Ecto neural progenitor cell (in vitro differentiated cells): Measurements from ENCODE around the gene DOCK8.

Experiments used
- DNase-seq: peaks from one replicate; pipeline ENCODE4 v3.0.0-alpha.2; 2018; ENCODE audit warnings: low spot score

DOCK8 gene

DNA sequence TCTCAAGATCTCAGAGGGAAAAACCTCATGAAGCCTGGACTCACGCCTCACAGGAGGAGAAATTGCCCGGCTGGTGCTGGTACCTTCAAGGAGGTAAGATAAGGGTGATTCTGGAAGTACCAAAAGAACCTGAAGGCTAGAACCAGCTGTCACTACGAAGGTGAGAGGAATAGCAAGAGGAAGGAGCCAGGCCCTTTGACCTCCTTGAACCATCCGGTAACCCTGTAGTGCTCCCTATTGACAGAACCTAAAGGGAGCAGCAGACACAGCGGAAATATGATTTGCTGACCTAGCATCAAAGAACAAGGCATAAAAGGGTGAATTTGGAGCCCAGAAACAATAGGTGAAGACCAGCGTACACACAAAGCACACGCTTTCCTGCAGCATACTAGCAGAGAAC lies 92.2 kb downstream of the DOCK8 start:
- no peak for DNase-seq

DNA sequence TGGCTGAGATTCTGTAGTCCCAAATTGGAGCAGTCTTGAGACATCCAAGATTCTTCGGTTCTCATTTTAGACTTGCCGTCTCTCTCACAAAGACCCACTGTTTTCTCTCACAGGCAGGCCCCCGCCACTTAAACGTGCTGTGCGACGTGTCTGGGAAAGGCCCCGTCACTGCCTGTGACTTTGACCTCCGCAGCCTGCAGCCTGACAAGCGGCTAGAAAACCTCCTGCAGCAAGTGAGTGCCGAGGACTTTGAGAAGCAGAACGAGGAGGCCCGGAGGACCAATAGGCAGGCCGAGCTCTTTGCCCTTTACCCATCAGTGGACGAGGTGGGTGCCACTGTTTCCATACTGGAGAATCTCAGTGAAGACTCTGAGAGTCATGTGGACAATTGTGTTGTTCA lies 97.2 kb downstream of the DOCK8 start:
- no peak for DNase-seq

DNA sequence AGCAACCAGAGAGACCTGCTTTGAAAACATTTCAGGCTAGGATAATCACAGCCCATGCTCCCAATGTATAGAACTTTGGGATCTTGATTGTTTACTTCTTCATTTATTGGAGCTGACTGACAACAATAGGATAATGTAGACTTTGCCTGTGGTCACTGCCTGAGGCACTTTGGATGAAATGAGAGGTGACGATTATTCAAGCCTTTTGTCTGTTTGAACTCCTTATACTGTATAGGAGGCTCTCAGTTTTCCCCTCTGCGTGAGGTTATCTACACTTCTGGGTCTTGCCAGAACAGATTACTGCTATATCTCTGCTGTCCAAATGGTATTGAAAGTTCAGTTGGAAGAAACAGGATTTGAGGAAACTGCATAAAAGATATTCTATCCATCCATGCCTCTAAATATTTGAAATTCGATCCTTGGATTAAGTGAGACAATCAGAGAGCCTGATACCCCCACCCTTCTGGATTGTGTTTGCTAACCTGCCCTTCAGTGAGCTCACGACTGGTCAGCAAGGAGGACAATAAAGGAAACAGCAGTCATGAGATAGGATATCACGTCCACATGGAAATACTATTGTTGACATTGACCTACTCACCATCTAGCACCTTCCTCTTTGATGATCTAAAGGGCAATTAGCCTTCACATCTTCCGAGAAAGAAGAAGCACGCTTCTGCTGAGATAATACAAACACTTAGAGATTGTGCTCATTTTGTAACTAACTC lies 98.1 kb downstream of the DOCK8 start:
- no peak for DNase-seq

DNA sequence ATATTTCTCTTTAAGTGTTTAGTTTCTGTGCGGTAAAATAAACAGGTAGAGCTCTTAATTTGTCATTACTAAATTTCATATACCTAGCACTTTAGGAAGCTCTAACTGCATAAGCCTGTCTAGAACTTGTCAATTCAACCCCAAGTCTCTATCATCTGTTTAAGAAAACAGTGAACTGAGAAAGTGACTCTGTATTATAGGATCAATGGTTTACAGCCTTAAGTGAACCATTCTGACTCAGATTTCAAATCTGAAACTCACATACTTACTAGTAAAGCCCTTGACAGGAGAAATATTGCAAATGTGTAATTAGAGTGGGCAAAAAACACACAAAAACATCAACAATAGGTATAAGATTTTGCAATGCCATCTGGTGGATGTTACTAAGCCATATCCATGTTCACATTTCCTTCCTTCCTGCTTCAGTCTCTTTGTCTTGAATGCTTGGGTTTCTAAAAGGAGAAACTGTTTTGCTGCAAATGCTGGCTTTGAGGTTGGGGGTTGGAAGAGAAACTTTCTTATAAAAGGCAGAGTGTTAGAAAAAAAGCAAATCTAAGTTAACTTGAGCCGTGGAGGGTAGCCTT lies 101.8 kb downstream of the DOCK8 start:
- DNase-seq = no peak

DNA sequence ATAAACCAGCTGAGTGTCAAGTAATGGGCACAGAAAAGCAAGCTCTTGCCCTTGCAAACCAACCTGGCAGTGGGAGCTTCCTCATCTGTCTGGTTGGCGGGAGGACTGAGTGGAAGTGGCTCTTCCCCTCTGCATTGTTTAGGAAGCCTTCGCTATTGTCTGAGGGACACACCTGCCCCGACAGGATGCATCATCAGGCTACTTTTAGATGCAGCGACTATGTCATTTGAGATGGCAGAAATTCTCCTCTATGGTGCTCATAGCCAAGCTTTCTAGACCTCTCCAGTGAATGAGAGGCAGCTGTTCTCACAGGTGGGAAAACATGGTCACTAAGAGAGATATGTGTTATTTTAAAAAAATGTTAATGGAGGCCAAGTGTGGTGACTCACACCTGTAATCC lies 104.0 kb downstream of the DOCK8 start:
- no peak for DNase-seq

DNA sequence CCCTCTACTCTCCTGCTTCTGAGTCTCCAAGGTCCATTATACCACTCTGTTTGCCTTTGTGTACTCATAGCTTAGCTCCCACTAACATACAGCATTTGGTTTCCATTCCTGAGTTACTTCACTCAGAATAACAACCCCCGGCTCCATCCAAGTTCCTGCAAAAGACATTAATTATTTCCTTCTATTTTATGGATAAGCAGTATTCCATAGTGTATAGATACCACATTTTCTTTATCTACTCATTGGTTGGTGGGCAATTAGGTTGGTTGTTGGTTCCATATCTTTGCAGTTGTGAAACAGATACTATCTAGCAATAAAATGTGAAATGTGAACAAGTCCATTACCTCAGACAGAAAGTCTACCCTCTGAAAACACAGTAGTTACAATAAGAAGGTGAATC lies 110.3 kb downstream of the DOCK8 start:
- DNase-seq = no peak

DNA sequence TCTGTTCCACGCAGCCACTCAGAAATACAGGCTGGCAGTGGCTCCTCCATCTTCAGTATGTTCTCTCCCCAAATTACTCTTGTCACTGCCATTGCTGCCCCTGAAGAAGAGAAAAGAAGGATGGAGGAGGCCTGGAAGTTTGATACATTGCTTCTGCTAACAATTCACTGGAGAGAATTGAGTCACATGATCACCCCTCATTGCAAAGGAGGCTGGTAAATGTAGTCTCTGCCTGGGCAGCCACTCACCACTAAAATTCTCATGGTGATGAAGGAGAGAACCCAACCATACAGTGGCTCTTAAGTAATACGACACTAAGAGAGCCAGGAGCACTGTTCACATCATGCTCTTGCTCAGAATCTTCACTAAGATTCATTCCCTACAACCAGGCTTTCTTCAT lies 112.0 kb downstream of the DOCK8 start:
- DNase-seq = no peak

DNA sequence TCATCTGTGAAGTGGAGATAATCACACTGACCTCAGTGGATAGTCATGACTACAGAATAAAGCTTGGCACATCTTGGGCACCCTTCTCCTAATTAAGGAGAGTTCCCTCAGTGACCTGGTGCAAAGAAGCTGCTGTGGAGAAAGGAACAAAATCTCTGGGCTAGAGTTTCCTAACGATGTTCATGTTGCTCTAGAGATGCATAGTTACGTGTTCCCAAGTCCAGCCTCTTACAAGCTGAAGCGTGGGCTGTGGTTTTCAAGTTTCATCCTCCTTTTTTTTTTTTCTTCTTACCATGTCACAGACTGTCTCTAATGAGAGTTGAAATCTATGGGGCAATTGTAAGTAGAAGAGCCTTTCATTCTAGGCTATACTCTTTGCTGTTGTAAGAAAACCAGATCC lies 113.8 kb downstream of the DOCK8 start:
- no peak for DNase-seq

DNA sequence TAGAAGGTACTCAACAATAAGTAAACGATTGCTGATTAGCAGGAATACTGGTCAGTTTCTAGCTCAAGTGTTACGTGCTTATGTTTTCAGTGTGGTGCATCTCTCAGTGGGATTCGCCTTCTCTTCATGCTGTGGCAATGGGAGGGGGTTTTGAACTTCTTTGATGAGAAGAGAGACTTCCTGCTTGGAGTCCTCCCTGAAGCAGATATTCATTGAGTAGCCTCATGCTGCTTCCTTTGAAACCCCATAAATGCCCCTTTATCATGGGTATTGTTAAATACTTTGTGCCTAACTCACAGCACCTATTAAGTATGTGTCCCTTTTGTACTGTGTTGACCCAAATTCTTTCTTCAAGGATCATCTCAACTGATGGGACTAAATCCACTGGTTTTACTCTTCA lies 116.5 kb downstream of the DOCK8 start:
- no peak for DNase-seq

DNA sequence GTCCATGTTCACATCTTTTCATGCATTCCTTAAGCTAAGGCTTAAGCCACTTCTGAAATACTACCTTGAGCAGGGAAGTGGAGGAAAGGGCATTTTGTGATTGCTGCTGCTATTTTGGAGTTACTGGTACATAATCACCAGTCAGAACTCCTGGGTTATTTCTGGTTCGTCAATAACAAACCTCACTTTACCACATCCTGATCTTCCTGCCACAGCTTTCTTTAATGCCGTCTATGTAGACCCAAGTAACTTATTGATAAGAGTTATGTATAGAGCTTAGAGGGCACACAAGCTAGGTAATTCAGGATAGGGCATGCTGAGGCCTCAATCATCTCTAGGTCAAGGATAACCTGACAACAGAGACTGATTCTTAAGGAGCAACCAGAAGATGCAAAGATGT lies 120.7 kb downstream of the DOCK8 start:
- no peak for DNase-seq

DNA sequence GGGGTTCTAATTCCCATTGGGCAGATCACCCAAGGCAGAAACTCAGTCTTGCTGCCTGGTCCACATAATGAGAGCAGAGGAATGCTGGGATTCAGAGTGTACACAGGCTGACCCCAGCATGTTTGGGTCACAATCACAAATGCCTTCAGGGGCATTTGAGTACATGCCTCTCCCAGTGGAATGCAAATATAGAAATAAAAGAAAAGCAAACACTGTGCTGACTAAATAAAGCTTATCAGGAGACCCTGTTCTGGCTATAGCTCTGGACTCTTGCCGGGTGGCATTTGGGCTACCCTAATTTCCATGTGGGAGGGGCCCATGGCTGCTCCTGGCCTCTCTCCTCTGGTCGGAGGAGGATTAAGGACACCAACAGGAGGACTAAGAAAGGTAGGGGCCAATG lies 121.4 kb downstream of the DOCK8 start:
- no peak for DNase-seq

DNA sequence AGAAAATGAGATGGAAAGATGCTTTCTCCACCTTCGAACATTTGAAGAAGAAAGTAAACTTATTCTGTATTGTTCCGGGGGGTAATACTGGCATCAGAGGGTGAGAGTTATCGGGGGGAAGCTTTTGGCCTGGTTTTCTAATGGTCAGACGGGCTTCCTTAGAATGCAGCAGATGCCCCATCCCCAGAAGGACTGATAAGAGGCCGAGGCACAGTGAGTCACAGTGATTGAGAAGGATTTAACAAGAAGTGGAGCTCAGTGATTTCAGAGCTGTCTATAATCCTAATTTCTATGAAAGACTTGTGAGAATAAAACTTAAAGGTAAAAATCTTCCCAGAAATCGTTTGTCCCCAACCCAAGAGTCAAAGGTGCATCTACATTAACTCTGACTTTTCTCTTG lies 123.9 kb downstream of the DOCK8 start:
- DNase-seq = no peak

DNA sequence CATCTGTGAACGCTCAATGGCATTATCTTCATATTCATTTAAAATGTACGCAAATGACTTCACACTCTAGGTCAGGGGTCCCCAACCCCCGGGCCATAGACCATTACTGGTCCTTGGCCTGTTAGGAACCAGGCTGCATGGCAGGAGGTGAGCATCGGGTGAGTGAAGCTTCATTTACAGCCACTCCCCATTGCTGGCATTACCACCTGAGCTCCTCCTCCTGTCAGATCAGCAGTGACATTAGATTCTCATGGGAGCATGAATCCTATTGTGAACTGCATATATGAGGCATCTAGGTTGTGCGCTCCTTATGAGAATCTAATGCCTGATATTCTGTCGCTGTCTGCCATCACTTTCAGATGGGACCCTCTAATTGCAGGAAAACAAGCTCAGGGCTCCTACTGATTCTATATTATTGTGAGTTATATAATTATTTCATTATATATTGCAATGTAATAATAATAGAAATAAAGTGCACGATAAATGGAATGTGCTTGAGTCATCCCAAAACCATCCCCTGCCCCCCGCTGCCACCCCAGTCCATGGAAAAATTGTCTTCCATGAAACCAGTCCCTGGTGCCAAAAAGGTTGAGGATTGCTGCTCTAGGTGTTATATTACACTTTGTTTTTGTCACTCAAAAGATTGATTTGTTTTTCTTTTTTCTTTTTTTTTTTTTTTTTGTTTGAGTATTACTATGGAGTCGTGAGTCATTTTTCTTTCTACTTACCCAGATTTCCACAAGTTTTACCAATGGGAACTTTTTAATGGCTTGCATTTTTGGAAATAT lies 127.2 kb downstream of the DOCK8 start:
- DNase-seq = no peak

DNA sequence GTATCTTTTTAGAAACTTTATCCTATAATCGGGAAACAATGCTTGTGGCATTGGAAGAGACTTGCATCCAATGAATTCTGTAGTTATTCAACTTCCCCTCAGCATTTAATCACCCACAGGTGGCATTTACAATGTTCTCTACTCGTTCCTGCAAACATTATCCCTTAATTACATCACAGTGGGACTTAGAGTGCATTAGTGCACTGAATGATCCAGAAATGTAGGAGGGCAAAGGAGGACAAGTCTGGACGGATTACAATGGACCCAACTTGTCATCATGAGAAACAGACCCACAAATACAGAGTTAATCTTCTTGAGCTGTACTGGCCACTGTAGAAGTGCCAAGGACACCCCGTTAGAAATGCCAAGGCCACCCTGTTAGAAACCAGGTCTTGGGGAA lies 129.1 kb downstream of the DOCK8 start:
- no peak for DNase-seq

DNA sequence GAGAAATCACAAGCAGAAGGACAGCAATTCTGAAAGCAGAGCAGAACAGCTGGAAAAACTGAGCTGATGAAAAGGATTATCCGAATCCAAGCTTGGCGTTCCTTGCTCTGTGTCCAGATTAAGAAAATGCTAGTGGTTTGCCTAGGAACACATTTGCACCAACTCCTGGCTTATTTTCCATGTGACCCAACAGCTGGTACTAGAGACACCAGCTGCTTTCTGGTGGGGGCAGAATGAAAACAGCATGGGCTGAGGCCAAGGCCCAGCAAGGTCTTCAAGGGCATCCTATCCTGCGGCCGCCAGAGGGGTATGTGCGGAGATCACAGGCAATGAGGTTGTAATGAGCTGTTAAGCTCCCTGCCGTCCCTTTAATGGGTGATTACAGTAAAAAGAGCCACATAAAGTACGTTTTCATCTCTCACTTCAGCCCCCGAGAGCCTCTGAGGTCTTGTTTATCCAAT lies 131.5 kb downstream of the DOCK8 start:
- no peak for DNase-seq

DNA sequence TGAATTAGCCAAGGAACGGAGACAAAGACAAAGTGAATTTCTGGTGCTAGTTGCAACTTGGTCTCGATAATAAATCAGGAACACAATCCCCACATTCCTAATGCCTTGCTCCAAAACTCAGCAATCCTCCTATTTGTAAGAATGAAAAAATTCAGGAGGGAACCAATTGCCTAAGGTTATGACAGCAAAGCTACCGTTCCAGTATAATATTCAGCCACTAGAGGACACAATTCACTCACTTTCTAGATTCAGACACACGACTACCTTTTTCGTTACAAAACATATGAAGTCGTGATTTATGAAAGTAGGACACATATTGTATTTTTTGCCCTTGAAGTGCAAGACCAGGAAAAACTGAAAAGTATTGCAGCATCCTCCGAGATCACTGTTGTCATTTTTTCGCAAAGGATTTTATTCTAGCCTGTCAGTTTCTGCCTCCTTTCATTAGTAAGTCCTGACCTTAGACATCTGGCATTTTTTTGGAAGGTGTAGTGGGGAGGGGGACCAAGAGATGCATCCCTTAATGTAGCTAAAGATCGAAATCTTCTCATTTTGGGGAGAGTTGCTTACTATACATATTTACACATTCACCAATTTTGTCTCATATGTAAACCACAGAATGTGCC lies 133.1 kb downstream of the DOCK8 start:
- no peak for DNase-seq

DNA sequence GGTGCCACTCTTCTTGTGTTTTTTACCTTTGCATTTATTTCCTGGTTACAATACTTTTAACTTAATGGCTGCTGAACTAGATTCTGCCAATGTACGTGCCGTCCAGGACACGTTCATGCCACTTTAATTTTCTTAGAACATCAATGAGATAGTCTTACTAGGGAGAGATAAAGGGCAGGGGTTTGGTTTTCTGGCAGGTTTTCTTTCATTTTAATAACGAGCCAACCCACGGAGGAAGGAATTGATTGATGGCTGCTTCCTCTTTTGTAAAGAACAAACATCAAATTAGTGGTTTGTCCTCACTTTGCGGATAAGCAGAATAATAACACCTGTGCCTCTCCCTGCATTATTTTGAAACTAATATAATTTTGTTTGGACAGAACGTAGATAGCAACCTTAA lies 135.7 kb downstream of the DOCK8 start:
- no peak for DNase-seq

DNA sequence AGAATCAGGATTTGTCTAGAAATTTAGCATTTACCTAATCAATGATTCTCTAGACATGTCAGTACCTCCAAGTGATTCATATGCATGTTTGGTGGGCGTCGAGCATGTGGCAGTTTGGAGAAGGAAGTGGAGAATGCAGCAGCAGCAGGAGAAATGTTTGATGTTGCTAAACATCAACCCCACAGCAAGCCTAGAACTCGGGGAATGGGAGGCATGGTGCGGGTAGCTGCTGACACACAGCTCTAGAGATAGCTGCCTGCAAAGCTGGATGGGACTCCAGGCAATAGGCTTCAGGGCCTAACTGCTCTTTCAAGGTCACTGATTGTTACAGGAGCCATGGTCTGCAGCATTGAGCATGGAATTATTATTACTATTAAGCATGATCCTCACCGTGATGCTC lies 137.3 kb downstream of the DOCK8 start:
- DNase-seq = no peak

DNA sequence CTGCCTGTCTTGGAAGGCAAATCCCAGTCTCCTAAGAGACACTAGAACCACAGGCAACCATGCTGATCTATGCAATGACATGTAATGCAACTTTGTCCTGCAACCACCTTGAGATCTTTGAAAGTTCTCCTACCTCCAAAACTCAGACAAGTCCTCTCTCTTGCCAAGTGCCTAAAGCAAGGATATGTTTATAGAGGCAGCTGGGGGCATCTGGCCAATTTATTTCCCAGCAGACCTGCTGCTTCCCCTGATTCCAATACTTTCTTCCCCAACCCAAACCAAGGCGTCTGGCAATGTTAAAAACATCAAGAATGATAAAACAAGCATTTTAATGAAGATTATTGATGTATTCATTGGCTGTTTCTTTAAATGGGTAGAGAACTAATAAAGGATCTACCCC lies 138.4 kb downstream of the DOCK8 start:
- DNase-seq = no peak

DNA sequence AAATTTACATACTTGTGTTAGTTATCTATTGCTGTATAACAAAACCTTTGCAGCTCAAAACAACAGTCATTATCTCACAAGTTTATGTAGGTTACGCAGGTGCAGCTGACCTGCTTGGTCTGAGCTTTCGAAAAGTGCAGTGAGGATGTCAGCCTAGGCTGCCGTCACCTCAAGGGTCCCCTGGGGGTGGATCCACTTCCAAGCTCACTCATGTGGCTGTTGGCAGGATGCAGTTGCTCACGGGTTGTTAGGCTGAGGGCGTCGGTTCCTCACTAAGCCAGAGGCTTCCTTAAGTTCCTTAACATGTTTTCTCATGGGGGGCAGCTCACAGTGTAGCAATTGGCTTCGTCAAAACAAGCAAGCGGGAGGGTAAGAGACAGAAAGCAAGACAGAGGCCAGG lies 139.8 kb downstream of the DOCK8 start:
- DNase-seq = no peak

DNA sequence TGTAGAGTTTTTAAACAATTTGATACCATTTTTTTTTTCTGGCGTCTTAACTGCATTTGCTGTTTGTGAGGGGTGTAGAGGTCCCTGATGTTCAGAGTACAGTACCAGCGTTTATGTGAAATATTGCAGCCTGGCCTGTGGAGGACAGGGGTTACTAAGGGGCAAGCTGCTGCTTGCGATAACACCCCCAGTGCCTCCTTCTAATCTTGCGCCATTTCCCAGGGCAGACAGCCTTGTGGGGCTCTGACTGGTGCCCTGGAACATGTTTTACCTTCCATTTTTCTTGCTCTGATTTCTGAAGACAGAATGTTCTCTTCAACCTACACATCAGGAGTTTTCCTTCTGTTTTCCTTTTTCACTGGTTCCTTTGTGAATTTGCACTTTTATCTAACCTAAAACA lies 142.9 kb downstream of the DOCK8 start:
- DNase-seq = no peak

DNA sequence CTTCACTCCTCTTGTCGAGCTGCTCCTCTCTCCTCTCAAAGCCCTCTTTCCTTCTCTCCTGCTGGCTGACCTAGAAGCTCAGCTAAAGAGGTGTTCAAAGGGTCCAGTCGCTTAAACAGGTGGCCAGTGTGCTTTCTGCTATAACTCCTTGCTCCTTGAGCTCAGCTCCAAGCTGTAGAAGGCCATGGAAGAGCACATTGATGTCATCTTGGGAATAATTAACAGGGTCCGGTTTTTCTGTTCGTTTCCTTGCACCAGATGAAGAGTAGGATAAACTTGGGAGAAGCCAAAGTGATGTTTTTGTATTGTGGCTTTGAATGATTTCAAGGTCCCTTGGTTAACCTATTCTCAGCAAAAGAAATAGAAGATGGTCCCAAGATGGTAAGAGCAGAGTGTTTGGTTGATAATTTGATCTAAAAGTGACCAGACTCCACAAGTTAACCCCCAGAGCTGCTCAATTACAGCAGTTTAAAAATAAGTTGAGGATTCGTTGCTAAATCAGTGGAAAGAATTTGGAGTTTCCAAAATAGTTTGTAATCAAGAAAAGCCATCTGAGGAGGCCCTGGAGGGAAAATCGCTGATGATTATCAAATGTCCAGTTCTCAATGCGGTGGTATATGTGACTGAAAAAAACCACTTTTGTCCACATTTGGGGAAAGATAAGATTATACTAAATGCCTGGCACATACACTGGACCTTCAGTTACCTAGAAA lies 148.1 kb downstream of the DOCK8 start:
- DNase-seq = no peak
